NOMO-1 (cell line): ENCODE data around the gene SELL.
"Not testable (repeated sequence)": the region's sequence is repeated elsewhere in the genome, so short reads cannot be mapped to it uniquely, and the experiment has no call there.

Source experiments
- DNase-seq, 2 experiments: peaks; one replicate each; lab custom pipeline; 2025; ENCODE audit not compliant: unreplicated experiment in 2 of 2; lab: John Stamatoyannopoulos, UW

The SELL gene

DNA sequence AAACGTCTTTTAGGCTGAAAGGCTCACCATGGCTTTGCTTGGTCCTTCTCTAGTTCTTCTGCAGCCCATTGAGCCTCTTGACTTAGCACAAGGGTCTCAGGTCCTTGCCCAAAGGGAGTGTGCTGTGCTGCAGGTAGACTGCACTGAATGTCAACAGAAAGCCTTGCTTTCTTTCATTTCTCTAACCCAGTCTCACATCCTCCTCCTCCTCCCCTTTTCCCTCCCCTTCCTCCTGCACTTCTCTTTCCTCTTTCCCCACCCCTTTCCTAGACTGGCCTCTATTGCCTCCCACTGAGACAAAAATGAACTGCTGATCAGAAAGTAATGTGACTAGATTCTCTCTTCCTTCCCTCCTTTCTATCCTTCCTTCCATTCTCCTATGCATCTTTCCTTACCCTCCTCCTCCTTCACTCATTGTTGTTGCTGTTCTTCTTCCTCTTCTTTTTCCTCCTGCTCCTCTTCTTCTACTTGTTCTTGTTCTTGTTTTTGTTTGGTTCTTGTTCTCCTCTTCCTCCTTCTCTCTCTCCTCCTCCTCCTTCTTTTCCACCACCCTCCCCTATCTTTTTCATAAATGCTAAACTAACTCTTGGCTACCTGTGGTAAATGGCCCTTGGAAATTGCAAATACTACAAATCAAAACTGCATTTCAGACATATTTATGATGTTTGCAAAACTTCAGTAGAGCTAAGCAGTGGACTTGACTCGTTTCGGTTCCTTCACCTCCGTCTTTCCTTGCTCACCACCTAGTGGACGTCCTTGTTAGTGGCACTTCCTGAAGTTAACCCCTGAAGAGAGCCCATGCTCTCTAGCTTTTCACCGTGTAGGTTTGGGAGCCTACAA lies at the start of gene SELL:
SELL (minus strand) TSS at position 152 of the 840 bp plus-strand sequence; CDS start at position 30, 122 bp downstream.
- peak; percentile 82 to 86 for DNase-seq

DNA sequence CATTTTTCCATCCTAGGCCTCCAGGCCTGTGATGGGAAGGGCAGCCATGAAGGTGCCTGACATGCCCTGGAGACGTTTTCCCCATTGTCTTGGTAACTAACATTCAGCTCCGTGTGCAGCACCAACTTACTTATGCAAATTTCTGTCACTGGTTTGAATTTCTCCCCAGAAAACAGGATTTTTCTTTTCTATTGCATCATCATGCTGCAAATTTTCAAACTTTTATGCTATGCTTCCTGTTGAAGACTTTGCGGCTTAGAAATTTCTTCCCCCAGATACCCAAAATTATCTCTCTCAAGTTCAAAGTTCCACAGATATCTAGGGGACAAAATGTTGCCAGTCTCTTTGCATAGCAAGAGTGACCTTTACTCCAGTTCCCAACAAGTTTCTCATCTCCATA lies 47.6 kb upstream of the SELL start:
- no peak for DNase-seq

DNA sequence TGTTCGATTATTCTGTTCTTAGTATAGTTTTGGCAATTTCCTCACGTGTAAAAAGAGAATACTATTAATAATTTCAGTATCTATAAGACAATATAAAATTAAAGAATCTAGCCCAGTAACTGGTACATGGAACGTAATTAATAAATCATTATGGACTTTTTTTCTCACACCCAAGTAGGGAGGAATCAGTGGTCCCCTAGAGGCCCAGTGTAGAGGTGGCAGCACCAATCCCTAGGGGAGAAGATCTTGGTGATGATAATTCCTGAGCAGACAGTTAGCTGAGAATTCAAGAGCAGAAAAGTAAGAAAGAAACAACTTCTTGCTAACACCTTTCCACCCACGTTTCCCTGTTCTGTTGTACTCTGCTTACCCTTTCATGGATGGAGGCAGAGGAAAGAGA lies 42.1 kb upstream of the SELL start:
- DNase-seq = no peak

DNA sequence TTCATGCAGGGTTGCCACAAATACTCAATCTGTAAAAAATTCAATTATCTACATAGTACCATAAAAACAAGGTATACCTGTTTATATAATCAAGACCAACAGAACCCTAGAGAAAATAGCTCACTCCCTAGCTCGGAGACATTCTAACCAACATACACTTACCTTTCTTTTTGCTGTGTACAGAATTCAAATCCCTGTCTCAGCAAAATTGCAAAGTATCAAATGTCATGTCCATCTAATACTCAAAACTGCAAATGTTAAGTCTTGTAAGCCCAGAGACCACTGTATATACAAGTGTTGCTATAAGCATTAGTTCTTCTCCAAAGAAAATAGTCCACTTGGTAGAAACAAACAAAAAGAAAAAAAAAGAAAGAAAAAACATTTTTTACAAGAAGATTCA lies 38.6 kb upstream of the SELL start:
- DNase-seq = no peak

DNA sequence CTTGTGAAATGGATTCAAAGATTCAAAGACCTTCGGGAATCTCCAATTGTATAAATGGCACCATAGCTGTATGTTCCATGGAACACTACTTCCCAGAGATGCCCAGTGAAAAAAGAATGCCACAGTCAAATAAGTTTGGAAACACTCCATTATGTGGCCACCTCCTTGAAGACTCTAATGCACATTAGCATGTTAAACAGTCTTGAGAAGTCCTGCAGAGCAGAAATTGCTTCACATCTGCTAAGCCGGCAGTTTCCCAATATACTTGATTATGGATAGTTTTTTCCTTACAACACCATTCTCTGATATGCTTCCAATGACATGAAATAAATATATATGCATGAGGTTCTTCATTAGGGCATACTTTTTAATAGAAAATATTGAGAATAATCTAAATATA lies 35.1 kb upstream of the SELL start:
- DNase-seq = no peak

DNA sequence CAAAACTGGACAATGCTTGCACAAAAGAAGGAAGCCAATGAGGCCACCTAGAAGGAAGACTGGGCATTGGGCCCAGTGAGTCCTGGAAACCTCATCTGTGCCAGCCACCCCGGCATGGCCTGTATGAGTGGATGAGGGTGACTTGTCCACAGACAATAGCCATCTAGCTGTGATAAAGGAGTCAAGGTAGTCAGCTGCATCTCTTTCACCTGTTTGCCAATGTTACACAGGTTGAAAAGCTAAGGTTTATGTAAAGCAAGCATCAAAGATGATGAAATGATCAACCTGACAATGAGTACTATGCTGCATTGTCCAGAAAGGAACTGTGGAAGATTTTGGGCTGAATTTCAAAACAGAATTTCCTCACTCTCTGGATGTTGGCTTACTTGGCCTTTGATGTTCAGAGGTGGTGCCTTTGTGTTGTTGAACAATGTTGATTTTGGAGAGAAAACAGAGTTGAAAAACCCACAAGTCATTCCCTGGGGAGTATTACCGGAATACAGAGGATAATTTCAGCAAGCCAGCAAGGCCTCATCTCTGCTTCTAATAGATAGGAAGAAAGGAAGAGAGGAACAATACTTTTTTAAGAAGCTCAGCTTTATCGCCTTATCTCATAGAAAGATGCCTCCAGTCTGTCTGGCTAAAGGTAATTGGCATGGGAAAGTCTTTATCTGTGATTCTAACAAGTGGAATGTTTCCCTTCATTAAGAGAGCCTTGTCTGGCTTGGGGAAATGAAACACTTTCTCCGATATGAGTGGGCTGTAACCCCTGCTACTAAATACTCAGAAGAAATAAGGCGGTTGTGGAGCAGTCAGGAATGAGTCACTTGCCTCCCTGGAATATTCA lies 33.8 kb upstream of the SELL start:
- DNase-seq = no peak

DNA sequence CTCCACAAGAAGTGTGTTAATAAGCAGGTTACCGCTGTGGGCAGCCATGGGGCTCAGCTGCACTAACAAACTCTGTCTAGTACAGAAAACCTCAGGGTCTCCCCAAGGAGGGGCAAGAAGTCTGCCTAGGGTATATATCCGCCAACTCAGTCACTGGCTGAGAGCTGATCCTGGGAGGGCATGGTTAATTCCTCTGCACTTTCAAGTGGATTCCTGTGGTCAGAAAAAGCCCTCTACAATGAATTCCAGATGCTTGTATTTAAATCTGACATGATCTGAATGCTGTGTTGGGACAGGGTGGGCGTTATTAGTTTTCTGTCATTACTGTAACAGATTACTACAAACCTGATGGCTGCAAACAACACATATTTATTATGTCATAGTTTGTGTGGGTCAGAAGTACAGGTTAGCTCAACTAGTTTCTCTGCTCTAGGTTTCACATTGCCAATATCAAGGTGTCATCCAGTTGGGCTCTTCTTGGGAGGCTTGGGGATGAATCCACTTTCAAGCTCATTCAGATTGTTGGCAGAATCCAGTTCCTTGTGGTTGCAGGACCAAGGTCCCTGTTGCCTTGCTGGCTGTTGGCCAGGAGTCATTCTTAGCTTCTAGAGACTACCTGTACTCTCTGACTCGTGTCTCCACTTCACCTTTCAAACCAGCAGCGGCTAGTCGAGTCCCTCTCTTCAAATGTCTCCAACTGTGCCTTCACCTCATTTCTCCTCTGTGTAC lies 30.4 kb upstream of the SELL start:
- no peak for DNase-seq

DNA sequence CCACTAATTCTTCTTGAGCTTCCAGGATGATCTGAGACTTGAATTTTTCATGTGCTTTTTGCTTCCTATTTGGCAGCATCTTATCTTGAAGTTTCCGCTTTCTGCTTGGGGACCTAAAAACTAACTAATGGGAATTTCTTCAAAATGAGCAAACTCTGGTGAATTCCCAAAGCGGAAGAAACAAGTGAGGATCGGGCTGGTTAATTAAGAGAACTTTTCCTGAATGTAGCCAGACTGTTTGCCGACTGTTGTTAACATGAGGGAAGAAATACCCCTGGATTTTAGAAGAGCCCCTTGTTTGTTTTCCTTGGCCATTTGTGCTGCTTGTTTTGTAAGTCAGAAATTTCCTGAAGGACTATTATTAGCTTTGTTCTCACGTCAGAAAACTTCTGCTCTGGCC lies 28.6 kb upstream of the SELL start:
- DNase-seq = no peak

DNA sequence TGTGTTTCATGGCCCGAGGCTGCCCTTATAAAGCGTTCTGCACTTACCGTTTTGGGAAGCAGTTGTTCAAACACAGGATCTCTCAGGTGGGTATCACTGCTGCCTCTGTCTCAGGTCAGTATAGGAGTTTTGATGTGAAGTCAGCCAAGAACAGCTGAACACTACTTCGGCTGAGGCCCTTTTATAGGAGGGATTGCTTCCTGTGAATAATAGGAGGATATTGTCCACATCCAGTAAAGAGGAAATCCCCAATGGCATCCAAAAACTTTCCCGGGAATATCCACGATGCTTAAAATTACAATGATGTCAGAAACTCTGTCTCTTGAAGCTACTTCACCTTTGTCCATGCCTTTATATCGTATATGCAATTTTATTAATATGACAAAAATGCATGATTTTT lies 22.5 kb upstream of the SELL start, which contains the start of gene SELE:
SELE (minus strand) TSS at position 156 of the 400 bp plus-strand sequence. CDS start 467 bp downstream, outside the sequence.
- no peak for DNase-seq

DNA sequence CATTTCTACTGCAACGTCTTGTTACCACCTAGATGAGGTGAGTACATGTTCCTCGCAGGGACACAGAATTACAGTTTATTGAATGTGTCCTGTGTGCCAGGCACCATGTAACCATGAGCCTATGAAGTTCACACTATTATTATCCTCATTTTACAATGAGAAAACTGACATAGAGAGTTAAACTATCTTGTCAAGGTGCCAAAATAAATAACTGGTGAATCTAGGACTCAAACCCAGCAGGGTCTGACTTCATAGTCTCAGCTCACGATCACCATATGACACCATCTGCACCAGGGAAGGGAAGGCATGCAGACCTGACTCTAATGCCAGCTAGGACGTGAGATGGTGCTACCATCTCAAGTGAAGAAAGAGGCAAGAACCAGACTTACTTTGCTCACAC lies 20.0 kb upstream of the SELL start:
- no peak for DNase-seq

DNA sequence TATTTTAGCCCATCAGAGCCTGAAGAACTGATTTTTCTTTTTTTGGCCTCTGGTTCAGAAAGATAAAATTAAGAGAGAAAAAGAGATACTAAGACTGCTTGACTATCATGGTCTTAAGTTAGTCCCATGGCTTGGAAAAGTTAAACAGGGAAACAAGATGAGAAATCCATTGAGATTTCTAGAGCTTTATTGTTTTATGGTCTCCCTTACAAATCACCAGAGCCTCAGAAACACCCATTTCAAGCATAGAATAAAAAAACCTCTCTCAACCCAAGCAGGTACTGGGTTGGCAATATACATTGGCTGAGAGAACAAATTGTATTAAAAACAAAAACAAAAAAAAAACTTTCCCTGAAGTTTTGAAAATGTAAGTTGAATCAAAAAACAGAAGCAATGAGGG lies 18.6 kb upstream of the SELL start:
- DNase-seq = no peak

DNA sequence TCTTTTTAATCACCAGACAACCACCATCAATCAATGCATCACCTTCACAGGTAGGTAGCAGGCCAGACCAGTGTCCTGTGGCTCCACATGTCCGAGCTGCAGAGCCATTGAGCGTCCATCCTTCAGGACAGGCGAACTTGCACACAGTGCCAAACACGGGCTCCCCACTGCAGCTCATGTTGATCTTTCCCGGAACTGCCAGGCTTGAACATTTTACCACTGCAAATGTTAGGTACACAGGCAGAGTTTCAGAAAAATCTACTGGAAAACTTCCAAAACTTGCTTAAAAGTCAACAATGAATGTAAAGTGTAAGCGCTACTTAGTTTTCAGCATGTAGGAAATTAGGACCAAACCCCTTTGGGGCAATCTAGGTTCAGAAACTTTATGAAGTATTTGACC lies 15.9 kb upstream of the SELL start:
- DNase-seq = no peak

DNA sequence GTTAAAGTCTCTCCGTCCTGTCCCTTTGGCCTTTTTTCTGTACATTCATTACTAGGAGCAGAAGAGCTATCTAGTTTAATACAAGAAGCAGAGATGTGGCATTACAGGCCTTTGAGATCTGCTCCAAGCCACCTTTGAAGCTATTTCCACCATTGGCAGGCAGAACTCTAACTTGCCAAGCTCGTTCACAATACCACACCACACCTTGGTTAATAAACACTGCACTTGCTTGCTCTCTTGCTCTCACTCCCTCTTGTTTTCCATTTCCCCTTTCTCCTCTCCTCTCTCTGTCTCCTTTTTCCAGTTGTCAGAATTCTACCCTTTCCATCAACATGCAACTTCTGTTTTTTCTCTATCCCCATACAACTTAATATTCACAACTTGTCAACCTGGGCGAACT lies 15.4 kb upstream of the SELL start:
- DNase-seq = no peak

DNA sequence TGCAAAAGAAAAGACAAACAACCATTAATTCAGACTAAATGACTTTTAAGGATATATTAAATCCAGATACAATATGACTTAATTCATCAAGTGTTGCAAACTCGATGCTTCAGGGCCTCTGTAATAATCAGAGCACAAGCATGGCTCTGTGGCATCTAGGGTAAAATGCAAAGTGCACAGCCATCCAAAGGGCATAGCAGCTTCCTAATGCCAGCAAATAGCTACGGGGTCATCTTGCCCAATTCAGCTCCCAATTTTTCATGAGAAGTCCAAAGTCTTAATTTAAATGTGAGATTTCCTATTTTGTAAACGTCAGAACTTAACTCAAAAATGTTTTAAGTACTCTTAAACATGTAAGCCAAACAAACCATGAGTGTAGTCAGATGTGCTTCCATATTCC lies 14.5 kb upstream of the SELL start:
- no peak for DNase-seq

DNA sequence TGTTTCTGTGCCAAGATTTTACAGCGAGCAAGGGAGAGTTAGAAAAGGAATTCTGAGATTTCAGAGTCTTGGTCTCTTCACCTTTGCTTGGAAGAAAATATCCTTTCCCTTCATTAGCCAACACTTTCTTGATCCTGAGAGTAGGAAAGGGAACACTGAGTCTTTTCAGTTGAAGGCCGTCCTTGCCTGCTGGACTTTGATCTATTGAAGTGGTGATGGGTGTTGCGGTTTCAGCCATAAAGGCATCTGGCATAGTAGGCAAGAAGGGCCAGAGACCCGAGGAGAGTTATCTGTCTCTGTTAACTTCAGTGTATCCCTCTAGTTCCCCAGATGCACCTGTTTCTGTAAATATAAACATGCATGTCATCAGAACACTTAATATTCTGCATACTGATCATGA lies 12.7 kb upstream of the SELL start:
- no peak for DNase-seq

DNA sequence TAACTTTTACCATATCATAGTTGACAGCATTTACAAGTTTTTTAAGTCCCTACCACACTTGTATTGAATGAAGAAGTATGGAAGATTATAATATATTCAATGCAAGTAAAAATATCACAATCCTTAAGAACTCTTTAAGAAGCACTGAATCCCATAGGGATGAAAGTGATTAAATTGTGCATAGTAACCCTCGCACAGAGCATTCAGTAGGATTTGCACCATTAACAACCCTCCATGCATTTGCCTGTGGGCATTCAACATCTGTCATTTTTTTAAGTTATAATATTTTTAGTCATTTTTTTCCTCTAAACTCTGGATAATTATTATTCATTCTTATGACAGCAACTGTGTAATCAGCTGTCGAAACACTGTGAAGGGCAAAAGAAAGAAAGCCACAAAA lies 12.3 kb upstream of the SELL start:
- DNase-seq = no peak

DNA sequence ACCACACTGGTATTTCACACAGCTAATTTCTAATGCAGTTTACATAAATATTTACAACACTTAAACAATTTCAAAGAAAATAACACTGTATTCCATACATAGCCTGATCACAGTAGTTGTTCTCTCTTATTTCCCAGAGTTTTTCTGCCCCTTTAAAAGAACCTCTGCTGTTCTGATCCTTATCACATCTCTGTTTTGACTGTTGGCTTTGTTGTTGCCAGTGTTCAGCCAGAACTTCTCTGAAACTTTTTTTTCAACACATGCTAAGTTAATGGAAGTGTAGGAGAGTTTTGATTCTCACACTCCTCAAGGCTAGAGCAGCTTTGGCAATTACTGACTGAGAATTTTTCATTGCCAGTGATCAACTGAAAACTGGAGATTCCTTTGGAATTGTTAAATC lies 11.4 kb upstream of the SELL start:
- DNase-seq = no peak

DNA sequence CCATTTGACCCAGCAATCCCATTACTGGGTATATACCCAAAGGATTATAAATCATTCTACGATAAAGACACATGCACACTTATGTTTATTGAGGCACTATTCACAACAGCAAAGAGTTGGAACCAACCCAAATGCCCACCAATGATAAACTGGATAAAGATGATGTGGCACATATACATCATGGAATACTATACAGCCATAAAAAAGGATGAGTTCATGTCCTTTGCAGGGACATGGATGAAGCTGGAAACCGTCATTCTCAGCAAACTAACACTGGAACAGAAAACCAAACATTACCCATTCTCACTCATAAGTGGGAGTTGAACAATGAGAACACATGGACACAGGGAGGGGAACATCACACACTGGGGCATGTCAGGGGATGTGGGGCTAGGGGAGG lies 3.7 kb upstream of the SELL start:
- not testable (repeated sequence) for DNase-seq

DNA sequence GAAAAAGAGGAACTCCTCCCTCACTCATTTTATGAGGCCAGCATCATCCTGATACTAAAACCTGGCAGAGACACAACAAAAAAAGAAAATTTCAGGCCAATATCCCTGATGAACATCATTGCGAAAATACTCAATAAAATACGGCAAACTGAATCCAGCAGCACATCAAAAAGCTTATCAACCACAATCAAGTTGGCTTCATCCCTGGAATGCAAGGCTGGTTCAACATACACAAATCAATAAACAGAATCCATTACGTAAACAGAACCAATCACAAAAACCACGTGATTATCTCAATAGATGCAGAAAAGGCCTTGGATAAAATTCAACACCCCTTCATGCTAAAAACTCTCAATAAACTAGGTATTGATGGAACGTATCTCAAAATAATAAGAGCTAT lies 1.7 kb upstream of the SELL start:
- not testable (repeated sequence) for DNase-seq

DNA sequence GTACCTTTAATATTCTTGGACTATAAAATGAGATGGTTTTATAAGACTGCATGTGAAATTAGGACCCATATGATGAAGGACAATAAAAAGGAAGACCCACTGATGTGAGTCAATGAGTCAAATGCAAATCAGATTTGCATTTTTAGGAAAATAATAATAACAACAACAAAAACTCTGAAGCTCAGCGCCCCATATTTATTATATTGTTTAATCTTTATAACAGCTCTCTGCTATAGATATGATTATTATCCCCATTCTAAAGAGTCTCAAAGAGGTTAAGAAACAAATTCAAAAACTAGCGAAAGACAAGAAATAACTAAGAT lies 850 bp upstream of the SELL start:
- no peak for DNase-seq

DNA sequence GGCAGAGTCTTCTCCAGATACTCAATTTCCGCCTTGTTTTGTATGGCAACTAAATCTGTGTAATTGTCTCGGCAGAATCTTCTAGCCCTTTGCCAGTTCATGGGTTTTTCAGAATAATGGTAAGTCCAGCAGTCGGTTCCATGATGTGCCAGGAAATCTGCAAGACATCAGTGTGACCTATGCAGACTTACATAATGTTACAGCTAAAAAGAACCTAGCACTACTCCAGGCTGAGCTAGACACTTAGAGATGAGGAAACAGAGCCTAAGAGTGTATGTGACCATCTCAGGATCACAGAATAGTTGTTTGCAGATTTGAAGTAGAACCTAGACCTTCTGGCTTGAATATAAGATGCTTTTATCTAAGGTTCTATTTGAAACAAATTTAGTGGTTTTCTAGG lies 2.8 kb downstream of the SELL start:
- DNase-seq = no peak
